Type B pancreatic cell (in vitro differentiated cells): ENCODE measurements around the gene ICAM3. TPM values are rescaled to one million over a fixed set of nuclear protein-coding genes. Genes with fewer than 3 reads are reported as not detected.
A peak's percentile ranks its signal among the peaks of the same experiment; 100 is the strongest.

Experiments used
- DNase-seq: peaks from one replicate; pipeline ENCODE4 v3.0.0; 2021; ENCODE audit warnings: mixed read lengths; ENCODE audit not compliant: unreplicated experiment; ENCODE audit errors: extremely low spot score
- H3K27ac Mint-ChIP-seq: 2 replicates; pipeline ENCODE4 v1.8.0; 2021; ENCODE audit warnings: mild to moderate bottlenecking, mixed read lengths
- H3K27me3 Mint-ChIP-seq: 2 replicates; pipeline ENCODE4 v1.8.0; 2021; ENCODE audit warnings: mixed read lengths
- H3K36me3 Mint-ChIP-seq: 2 replicates; pipeline ENCODE4 v1.8.0; 2021; ENCODE audit warnings: mixed read lengths
- H3K4me1 Mint-ChIP-seq: one replicate; pipeline ENCODE4 v1.8.0; 2021; ENCODE audit warnings: mixed read lengths; ENCODE audit not compliant: unreplicated experiment
- H3K4me3 Mint-ChIP-seq: 2 replicates; pipeline ENCODE4 v1.8.0; 2021; ENCODE audit warnings: mild to moderate bottlenecking, mixed read lengths
- H3K9me3 Mint-ChIP-seq: 2 replicates; pipeline ENCODE4 v1.8.0; 2021; ENCODE audit warnings: mixed read lengths
- CTCF ChIP-seq: fragments of 200-600 bp; sonication (generic); conservative IDR thresholded peaks from 2 replicates; pipeline ENCODE4 v1.5.0; 2021; ENCODE audit warnings: antibody characterized with exemption, mild to moderate bottlenecking
- total RNA-seq: library from RNA; stranded (reverse); gene quantifications from 2 replicates; pipeline ENCODE4 v1.2.1, GENCODE V29; 2021; ENCODE audit warnings: low replicate concordance

Gene ICAM3
- total RNA-seq, 1 donor from 2014 or later, result 8.2 TPM

DNA sequence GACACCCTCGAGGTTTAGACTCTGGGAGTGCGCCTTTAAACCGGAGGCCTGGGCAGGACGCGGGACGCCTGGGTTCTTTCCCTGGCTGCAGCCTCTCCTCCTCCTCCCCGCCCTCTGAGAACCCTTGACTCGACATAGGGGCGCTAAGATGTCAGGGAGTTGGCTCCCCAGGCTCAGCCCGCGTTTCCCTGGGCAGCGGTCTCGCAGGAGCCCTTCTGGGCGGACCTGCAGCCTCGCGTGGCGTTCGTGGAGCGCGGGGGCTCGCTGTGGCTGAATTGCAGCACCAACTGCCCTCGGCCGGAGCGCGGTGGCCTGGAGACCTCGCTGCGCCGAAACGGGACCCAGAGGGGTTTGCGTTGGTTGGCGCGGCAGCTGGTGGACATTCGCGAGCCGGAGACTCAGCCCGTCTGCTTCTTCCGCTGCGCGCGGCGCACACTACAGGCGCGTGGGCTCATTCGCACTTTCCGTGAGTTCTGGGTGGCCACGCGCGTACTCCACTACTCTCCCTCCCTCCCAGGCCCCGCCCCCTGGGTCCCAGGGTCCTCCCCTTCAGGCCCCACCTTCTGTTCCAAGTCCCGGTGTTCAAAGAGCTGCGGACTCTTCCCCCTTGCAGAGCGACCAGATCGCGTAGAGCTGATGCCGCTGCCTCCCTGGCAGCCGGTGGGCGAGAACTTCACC, 48.4 kb downstream of the ICAM3 start:
- no peaks in the 10 kb centered on the region for H3K9me3 Mint-ChIP-seq
- peaks cover 26% of the 10 kb centered on the region for H3K4me1 Mint-ChIP-seq
- peaks cover 100% of the 10 kb centered on the region for H3K27me3 Mint-ChIP-seq
- no peak overlapping the region for H3K27ac Mint-ChIP-seq
- peak; percentile 70 for DNase-seq
- no peak for TF ChIP-seq CTCF
- no peaks in the 10 kb centered on the region for H3K36me3 Mint-ChIP-seq
- peak overlapping the region; percentile 87 for H3K4me3 Mint-ChIP-seq

DNA sequence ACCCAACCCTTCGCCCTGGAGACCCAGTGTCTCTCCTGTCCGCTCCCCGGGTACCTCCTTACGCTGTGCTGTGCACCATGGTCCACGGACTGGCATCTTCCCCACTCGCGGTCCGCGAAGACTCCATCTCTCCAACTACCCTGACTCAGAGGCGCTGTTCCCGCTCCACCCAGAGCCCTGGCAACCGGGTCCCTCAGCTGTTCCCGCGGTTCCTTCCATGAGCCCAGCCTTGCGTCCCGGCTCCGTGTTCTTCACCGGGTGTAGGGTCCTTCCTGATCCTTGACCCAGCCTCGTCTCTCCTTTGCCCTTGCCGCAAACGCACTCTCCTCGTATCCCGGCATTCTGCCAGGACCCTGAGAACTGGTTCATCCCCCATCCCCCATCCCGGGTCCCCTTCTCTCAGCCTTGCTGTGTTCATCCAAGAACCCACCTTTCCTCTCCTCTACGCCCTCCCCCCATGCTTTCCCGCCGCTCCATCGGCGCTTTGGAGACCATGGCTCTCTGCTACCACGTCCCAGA, 49.0 kb downstream of the ICAM3 start:
- Mint-ChIP-seq H3K27me3 (peaks cover 100% of the 10 kb centered on the region), H3K27ac (no peak overlapping the region), H3K9me3 (no peaks in the 10 kb centered on the region), H3K36me3 (peaks cover 3% of the 10 kb centered on the region), H3K4me1 (peaks cover 21% of the 10 kb centered on the region), H3K4me3 (peak overlapping the region; percentile 87)
- TF ChIP-seq CTCF, result no peak
- no peak for DNase-seq

GRCh38 chr19:10289836-10290356, 49.5 kb downstream of the ICAM3 start, which contains the start of gene ICAM5:
ICAM5 (plus strand) TSS chr19:10289952; CDS start chr19:10290044, 92 bp downstream.
- H3K36me3 Mint-ChIP-seq, result peaks cover 8% of the 10 kb centered on the region
- no peaks in the 10 kb centered on the region for H3K9me3 Mint-ChIP-seq
- peaks cover 100% of the 10 kb centered on the region for H3K27me3 Mint-ChIP-seq
- no peak for DNase-seq
- TF ChIP-seq CTCF, result no peak
- peak within 1 kb of the TSS; percentile 66 for H3K27ac Mint-ChIP-seq
- peak within 1 kb of the TSS; percentile 87 for H3K4me3 Mint-ChIP-seq
- peaks cover 21% of the 10 kb centered on the region for H3K4me1 Mint-ChIP-seq

DNA sequence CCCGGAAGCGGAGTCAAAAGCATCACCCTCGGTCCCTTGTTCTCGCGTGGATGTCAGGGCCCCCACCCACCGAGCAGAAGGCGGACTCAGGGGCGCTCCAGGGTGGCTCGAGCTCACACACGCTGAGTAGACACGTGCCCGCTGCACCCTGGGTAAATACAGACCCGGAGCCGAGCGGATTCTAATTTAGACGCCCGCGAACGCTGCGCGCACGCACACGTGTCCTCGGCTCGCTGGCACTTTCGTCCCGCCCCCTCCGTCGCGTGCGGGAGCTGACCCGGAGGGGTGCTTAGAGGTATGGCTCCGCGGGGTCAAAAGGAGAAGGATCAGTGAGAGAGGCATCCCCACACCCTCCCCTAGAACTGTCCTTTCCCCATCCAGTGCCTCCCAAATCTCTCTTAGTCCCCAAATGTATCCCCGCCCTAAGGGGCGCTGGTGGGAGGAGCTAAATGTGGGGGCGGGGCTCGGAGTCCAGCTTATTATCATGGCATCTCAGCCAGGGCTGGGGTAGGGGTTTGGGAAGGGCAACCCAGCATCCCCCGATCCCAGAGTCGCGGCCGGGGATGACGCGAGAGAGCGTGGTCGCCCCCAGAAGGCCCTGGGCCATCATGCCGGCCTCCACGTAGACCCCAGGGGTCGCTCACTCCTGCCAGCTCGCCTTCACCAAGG, 50.1 kb downstream of the ICAM3 start:
- peaks cover 97% of the 10 kb centered on the region for H3K27me3 Mint-ChIP-seq
- DNase-seq, result no peak
- H3K9me3 Mint-ChIP-seq, result no peaks in the 10 kb centered on the region
- H3K4me3 Mint-ChIP-seq, result peak overlapping the region; percentile 87
- no peak for TF ChIP-seq CTCF
- H3K27ac Mint-ChIP-seq, result no peak overlapping the region
- peaks cover 21% of the 10 kb centered on the region for H3K4me1 Mint-ChIP-seq
- H3K36me3 Mint-ChIP-seq, result peaks cover 8% of the 10 kb centered on the region

DNA sequence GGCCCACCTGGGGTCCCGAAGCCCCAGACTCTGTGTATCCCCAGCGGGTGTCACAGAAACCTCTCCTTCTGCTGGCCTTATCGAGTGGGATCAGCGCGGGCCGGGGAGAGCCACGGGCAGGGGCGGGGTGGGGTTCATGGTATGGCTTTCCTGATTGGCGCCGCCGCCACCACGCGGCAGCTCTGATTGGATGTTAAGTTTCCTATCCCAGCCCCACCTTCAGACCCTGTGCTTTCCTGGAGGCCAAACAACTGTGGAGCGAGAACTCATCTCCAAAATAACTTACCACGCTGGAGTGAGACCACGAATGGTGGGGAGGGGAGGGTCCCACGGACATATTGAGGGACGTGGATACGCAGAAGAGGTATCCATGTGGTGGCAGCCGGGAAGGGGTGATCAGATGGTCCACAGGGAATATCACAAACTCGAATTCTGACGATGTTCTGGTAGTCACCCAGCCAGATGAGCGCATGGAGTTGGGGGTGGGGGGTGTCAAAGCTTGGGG, 50.7 kb downstream of the ICAM3 start:
- H3K4me1 Mint-ChIP-seq, result peaks cover 21% of the 10 kb centered on the region
- H3K9me3 Mint-ChIP-seq, result no peaks in the 10 kb centered on the region
- peak overlapping the region; percentile 66 for H3K27ac Mint-ChIP-seq
- H3K4me3 Mint-ChIP-seq, result peak overlapping the region; percentile 87
- DNase-seq, result no peak
- TF ChIP-seq CTCF, result no peak
- peaks cover 94% of the 10 kb centered on the region for H3K27me3 Mint-ChIP-seq
- H3K36me3 Mint-ChIP-seq, result peaks cover 8% of the 10 kb centered on the region
